Thyroid gland (tissue), 4 donors: ENCODE results near the gene YIF1B.

Experiments
- CTCF ChIP-seq, 6 experiments: fragments of 200-600 bp in 3 of 6; fragments of 450-650 bp in 3 of 6; sonication (generic) in 3 of 6; IDR thresholded peaks; one replicate each; pipeline ENCODE4 v1.5.1; 2016 to 2019; ENCODE audit warnings: antibody characterized with exemption in 6 of 6, mild to moderate bottlenecking in 2 of 6, inconsistent platforms in 1 of 6, moderate library complexity in 1 of 6
- POLR2A ChIP-seq, 2 donors: fragments of 450-650 bp; IDR thresholded peaks; one replicate each; pipeline ENCODE4 v1.6.1; 2017; ENCODE audit warnings: antibody characterized with exemption in 2 of 2, mild to moderate bottlenecking in 2 of 2, moderate library complexity in 1 of 2

GRCh38 chr19:38277549-38277948 is 38.2 kb downstream of the YIF1B start:
- TF ChIP-seq CTCF (IDR thresholded peaks at IDR 0.05) (no peak), POLR2A (IDR thresholded peaks at IDR 0.05) (no peak)
